ENCODE measurements around the gene ARHGAP31.

DNA sequence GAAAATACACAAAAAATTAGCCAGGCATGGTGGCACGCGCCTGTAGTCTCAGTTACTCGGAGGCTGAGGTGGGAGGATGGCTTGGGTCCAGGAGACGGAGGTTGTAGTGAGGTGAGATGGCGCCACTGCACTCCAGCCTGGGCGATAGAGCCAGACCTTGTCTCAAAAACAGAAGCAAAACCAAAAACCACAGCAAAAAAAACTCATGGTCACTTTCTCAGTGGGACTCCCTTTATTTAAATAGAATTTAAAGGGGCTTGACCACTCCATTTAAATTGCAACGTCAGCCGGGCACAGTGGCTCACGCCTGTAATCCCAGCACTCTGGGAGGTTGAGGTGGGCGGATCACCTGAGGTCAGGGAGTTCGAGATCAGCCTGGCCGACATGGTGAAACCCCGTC, 32.8 kb downstream of the ARHGAP31 start:
- TF ChIP-seq, protein P1, sequence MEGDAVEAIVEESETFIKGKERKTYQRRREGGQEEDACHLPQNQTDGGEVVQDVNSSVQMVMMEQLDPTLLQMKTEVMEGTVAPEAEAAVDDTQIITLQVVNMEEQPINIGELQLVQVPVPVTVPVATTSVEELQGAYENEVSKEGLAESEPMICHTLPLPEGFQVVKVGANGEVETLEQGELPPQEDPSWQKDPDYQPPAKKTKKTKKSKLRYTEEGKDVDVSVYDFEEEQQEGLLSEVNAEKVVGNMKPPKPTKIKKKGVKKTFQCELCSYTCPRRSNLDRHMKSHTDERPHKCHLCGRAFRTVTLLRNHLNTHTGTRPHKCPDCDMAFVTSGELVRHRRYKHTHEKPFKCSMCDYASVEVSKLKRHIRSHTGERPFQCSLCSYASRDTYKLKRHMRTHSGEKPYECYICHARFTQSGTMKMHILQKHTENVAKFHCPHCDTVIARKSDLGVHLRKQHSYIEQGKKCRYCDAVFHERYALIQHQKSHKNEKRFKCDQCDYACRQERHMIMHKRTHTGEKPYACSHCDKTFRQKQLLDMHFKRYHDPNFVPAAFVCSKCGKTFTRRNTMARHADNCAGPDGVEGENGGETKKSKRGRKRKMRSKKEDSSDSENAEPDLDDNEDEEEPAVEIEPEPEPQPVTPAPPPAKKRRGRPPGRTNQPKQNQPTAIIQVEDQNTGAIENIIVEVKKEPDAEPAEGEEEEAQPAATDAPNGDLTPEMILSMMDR (IDR thresholded peaks at IDR 0.05; ENCODE audit: low read length) = no peak
- TF ChIP-seq EZH2 (IDR thresholded peaks at IDR 0.05; ENCODE audit: borderline replicate concordance, low read length) = no peak
